Myocyte (in vitro differentiated cells): Measurements from ENCODE around the gene MTO1. TPM values are rescaled to one million over a fixed set of nuclear protein-coding genes. Genes with fewer than 3 reads are reported as not detected.
A peak's percentile ranks its signal among the peaks of the same experiment; 100 is the strongest.
"Not testable (repeated sequence)": the region's sequence is repeated elsewhere in the genome, so short reads cannot be mapped to it uniquely, and the experiment has no call there.

Experiments
- DNase-seq: peaks from one replicate; pipeline ENCODE4 v3.0.0-alpha.2; 2012; ENCODE audit warnings: low read depth
- total RNA-seq: library from RNA; depleted of rRNA; stranded (reverse); fragments of >200 nt; gene quantifications from 2 replicates; pipeline ENCODE4 v1.2.3, GENCODE V29; 2014

The MTO1 gene
- total RNA-seq, 1 donor from 2014 or later, result 26.0 TPM

GRCh38 chr6:73504160-73504559 lies 42.6 kb downstream of the MTO1 start:
- no peak for DNase-seq

- DNase-seq, result no peak
Observed at GRCh38 chr6:73505142-73505541, 43.6 kb downstream of the MTO1 start.

GRCh38 chr6:73505705-73506104 lies 44.2 kb downstream of the MTO1 start:
- DNase-seq, result not testable (repeated sequence)

- no peak for DNase-seq
Observed at GRCh38 chr6:73506246-73506645, 44.7 kb downstream of the MTO1 start.

GRCh38 chr6:73508776-73509175 lies 47.2 kb downstream of the MTO1 start:
- DNase-seq, result no peak

GRCh38 chr6:73509851-73510250 lies 48.3 kb downstream of the MTO1 start:
- no peak for DNase-seq

- no peak for DNase-seq
Observed at GRCh38 chr6:73511796-73512195, 50.3 kb downstream of the MTO1 start.

GRCh38 chr6:73513496-73513854 lies 51.9 kb downstream of the MTO1 start:
- DNase-seq, result peak; percentile 7

GRCh38 chr6:73514746-73515110 lies 53.2 kb downstream of the MTO1 start:
- DNase-seq, result no peak

GRCh38 chr6:73515204-73515655 lies 53.7 kb downstream of the MTO1 start:
- no peak for DNase-seq

GRCh38 chr6:73516514-73517489 lies 55.3 kb downstream of the MTO1 start:
- DNase-seq, result peak; percentile 9

GRCh38 chr6:73518100-73518981 lies 56.8 kb downstream of the MTO1 start:
- peak; percentile 12 for DNase-seq

GRCh38 chr6:73518982-73519881 lies 57.7 kb downstream of the MTO1 start:
- peak; percentile 18 for DNase-seq

GRCh38 chr6:73519926-73520687 lies 58.6 kb downstream of the MTO1 start:
- peak; percentile 78 for DNase-seq

- peak; percentile 100 for DNase-seq
Observed at GRCh38 chr6:73520688-73521350, 59.3 kb downstream of the MTO1 start, which contains the start of gene EEF1A1. Gene EEF1A1 (minus strand): TSS chr6:73521032. CDS start chr6:73520026, 1,006 bp downstream.

- peak; percentile 87 for DNase-seq
Observed at GRCh38 chr6:73521351-73521985, 59.9 kb downstream of the MTO1 start.

- peak; percentile 20 for DNase-seq
Observed at GRCh38 chr6:73523434-73524123, 62.0 kb downstream of the MTO1 start.
